Measurements from ENCODE around the gene STARD9. TPM values are rescaled to one million over a fixed set of nuclear protein-coding genes. Genes with fewer than 3 reads are reported as not detected.

STARD9 gene
- total and polyA plus RNA-seq, 8 donors: 1.4 to 45.7 (median 11.8) TPM

DNA sequence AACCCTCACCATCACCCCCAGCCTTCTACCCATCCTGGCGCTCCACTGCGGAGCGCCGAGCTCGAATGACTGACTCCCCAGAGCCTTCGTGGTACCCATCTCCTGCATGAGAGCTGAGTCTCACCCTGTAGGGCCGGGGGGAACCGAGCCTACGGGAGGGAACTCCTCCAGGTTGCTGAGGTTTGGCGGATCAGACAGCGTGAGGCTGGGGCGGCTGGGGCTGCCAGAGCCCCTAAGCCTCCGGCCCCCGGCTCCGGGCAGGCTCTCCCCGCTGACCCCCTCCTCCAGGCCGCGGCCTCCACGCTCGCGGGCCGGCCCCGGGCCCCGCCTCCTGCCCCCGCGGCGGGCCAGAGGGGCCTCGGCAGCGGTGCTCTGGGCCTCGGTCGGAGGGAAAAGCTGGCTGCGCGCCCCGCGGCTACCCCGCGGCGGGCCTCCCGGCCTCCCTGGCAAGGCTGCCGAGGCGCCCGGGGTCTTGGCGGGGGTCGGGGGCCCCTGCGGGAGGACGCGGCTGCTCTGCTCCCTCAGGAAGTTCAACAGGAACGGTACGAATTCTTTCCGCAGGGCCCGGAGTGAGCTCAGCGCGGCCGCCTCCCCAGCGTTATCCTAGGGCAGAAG lies 160.9 kb downstream of the STARD9 start:
- H3K9me3 ChIP-seq: no peaks in the 10 kb centered on the region
- TF ChIP-seq EP300 (IDR thresholded peaks at IDR 0.05) (no peak), POLR2AphosphoS5 (IDR thresholded peaks at IDR 0.05) (no peak), POLR2A (IDR thresholded peaks at IDR 0.05) (no peak)
- TF ChIP-seq, protein P1, sequence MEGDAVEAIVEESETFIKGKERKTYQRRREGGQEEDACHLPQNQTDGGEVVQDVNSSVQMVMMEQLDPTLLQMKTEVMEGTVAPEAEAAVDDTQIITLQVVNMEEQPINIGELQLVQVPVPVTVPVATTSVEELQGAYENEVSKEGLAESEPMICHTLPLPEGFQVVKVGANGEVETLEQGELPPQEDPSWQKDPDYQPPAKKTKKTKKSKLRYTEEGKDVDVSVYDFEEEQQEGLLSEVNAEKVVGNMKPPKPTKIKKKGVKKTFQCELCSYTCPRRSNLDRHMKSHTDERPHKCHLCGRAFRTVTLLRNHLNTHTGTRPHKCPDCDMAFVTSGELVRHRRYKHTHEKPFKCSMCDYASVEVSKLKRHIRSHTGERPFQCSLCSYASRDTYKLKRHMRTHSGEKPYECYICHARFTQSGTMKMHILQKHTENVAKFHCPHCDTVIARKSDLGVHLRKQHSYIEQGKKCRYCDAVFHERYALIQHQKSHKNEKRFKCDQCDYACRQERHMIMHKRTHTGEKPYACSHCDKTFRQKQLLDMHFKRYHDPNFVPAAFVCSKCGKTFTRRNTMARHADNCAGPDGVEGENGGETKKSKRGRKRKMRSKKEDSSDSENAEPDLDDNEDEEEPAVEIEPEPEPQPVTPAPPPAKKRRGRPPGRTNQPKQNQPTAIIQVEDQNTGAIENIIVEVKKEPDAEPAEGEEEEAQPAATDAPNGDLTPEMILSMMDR (IDR thresholded peaks at IDR 0.05): no peak
- H3K36me3 ChIP-seq: peaks cover 8 to 42% (median 34%) of the 10 kb centered on the region in 4 donors
- H3K27me3 ChIP-seq: no peaks in the 10 kb centered on the region
- 0 to 2% (median 2%) methylated on average over 8 to 55 of the region's 55 CpGs for WGBS, 5 donors
- H3K4me1 ChIP-seq: peaks cover 12 to 33% (median 24%) of the 10 kb centered on the region in 4 donors
- peak overlapping the region; percentile 84 to 97 (median 91) for H3K27ac ChIP-seq
- intact Hi-C loops (cut with DNase I; ENCODE audit: low total_unique reads): loop anchor here (10.0 kb wide), 1 partner anchor 189 kb away; the partner anchor contains the start of gene TTBK2
- peak overlapping the region; percentile 82 to 90 (median 88) for H3K4me3 ChIP-seq
- peak in 1 of 2 donors; percentile 70 for DNase-seq

DNA sequence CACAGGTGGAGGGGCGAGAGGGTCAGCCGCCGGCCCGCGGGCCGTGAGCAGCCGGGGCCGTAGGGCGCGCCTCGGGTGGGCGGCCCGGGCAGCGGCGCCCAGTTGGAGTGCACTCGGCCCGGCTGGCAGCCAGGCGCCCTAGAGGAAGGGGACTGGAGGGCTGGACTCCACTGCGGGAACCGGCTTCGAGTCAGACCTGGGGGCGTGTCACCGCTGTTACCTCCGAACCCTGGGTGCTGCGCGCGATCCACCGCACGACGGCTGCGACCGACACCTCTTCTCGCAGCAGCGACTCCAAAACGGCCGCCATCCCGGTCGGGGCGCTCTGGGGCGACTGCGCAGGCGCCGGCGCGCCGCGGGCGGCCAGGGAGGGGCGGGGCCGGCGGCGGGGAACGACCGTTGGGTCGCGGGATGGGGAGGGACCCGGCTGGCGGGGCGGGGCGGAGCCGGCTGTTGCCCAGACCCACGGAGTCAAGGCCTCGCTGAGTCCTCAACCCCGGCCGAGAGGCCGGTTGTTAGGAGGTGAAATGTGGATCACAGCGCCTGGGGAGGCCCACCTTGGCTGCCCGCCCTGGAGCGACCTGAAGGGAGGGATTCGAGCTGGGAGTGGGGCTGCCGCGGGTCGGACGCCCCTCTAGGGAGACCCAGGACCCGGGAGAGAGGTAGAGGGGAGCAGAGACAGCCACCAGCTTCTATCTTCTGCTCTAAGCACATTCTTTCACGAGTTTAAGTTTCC lies 161.6 kb downstream of the STARD9 start, which contains the start of gene CDAN1:
TSS of gene CDAN1 (minus strand) at position 336 of the 736 bp plus-strand sequence. CDS start at position 310, 26 bp downstream.
- TF ChIP-seq POLR2A (IDR thresholded peaks at IDR 0.05) (no peak), EP300 (IDR thresholded peaks at IDR 0.05) (no peak), POLR2AphosphoS5 (IDR thresholded peaks at IDR 0.05) (peak in 2 of 3 donors; percentile 51 to 62)
- TF ChIP-seq, protein P1 (IDR thresholded peaks at IDR 0.05): no peak
- Histone ChIP-seq H3K27me3 (no peaks in the 10 kb centered on the region), H3K4me1 (peaks cover 12 to 33% (median 24%) of the 10 kb centered on the region in 4 donors), H3K4me3 (peak within 1 kb of the TSS; percentile 82 to 90 (median 88)), H3K9me3 (no peaks in the 10 kb centered on the region), H3K27ac (peak within 1 kb of the TSS; percentile 84 to 97 (median 91)), H3K36me3 (peaks cover 4 to 35% (median 28%) of the 10 kb centered on the region in 4 donors)
- WGBS, 5 donors: 0 to 1% (median 0%) methylated on average over 3 to 76 of the region's 76 CpGs
- DNase-seq: peak; percentile 94 to 96
- intact Hi-C loops (cut with DNase I; ENCODE audit: low total_unique reads): loop anchor here (10.0 kb wide), 1 partner anchor 188 kb away; the partner anchor contains the start of gene TTBK2

DNA sequence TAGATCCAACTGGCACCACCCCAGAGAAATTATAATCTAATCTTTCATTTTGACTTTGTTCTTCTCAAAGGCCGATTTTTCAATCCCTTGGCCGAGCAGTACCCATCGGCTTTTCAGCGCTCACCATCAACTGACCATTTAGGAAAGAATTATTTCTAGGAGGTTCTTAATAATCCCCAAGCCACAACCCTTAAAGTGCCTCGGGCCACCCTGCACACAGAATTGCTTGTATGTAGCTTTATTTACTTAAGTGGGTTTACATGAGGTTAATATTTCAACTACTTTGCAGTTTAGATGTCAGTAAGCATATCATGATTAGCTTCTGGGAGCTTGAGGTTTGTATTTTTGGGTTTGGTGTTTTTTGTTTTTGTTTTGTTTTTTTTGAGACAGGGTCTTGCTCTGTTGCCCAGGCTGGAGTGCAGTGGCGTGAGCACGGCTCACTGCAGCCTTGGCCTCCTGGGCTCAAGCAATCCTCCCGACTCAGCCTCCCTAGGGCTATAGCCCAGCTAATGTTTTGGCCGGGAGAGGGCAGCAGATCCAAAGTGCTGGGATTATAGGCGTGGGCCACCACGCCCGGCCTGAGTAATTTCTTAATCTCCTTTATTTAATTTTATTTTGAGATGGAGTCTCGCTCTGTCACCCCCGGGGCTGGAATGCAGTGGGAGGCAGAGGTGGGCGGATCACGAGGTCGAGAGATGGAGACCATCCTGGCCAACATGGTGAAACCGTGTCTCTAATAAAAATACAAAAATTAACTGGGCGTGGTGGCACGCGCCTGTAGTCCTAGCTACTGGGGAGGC lies 162.3 kb downstream of the STARD9 start:
- peak in 1 of 2 donors; percentile 35 for DNase-seq
- Histone ChIP-seq H3K27ac (peak overlapping the region; percentile 84 to 97 (median 91)), H3K4me3 (peak overlapping the region; percentile 82 to 90 (median 88)), H3K27me3 (no peaks in the 10 kb centered on the region), H3K4me1 (peaks cover 12 to 33% (median 24%) of the 10 kb centered on the region in 4 donors), H3K9me3 (no peaks in the 10 kb centered on the region), H3K36me3 (peaks cover 4 to 27% (median 20%) of the 10 kb centered on the region in 4 donors)
- intact Hi-C loops (cut with DNase I; ENCODE audit: low total_unique reads): loop anchor here (10.0 kb wide), 1 partner anchor 187 kb away; the partner anchor contains the start of gene TTBK2
- TF ChIP-seq, protein P1 (IDR thresholded peaks at IDR 0.05): peak in 3 of 7 experiments; percentile 14 to 30 (median 25)
- TF ChIP-seq EP300 (IDR thresholded peaks at IDR 0.05) (no peak), POLR2A (IDR thresholded peaks at IDR 0.05) (no peak), POLR2AphosphoS5 (IDR thresholded peaks at IDR 0.05) (no peak)
- 68% methylated on average over 21 of the region's 21 CpGs for WGBS, 5 donors
